Stimulated activated CD4-positive, alpha-beta T cell treated with anti-CD3 and anti-CD28 coated beads, Interleukin-1b, Interleukin-23, amount 100 ng/mL, for 1 hour (primary cell): Measurements from ENCODE around the gene OPN1MW.
A peak's percentile ranks its signal among the peaks of the same experiment; 100 is the strongest.
"Not testable (repeated sequence)": the region's sequence is repeated elsewhere in the genome, so short reads cannot be mapped to it uniquely, and the experiment has no call there.

Experiments used
- DNase-seq, 2 donors: peaks; one replicate each; pipeline ENCODE4 v3.0.0-alpha.2; 2020; ENCODE audit warnings: low read depth in 2 of 2

Gene OPN1MW

GRCh38 chrX:154182296-154182695 is at the start of gene OPN1MW:
Gene OPN1MW (plus strand): TSS chrX:154182596. CDS start chrX:154182678, 82 bp downstream.
- not testable (repeated sequence) for DNase-seq

GRCh38 chrX:154135458-154136229 is 46.8 kb upstream of the OPN1MW start:
- DNase-seq: no peak

DNA sequence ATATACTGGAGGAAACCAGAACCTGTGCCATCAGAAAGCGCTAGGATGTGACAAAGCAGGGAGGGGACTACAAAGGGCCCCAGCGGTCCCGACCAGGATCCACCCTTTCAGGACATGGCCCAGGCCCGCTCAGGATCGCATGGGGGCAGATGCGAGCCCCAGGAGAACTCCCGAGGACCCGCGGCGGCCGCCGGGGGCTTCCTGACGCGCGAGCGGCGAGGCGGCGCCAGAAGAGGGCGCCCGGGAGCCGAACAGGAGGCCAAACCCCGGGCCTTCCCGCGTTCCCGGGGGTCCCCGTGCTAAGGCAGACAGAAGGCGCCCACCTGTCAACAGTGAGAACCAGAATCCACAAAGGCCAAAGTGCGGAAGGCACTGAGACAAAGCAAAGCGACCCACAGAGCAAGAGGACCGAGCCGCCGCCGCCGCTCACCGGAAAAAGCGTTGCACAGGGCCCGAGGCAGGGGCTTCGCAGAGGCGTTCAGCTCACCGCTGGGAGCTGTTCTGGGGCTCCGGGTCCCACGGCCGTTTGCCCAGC is 45.7 kb upstream of the OPN1MW start:
- DNase-seq: peak; percentile 35 to 37

- DNase-seq: no peak
These were observed 43.5 kb upstream of the OPN1MW start for GRCh38 chrX:154138857-154139256.

GRCh38 chrX:154140206-154140605 is 42.2 kb upstream of the OPN1MW start:
- DNase-seq: no peak

- no peak for DNase-seq
These were observed 41.7 kb upstream of the OPN1MW start for GRCh38 chrX:154140742-154141141.

DNA sequence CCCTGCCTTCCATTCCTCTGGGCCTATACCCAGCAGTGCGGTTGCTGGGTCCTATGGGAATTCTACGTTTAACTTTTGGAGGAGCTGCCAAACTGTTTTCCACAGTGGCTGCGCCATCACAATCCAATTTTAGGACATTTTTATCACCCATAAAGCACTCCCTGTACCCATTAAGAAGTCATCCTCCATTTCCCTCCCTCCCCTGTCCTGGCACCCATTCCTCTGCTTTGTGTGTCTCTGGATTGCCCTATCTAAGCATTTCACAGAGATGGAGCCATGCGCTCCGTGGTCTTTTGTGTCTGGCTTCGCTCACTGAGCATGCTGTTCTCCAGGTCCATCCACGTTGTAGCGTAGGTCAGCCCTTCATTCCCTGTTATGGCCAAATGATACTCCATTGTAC is 40.0 kb upstream of the OPN1MW start:
- no peak for DNase-seq

DNA sequence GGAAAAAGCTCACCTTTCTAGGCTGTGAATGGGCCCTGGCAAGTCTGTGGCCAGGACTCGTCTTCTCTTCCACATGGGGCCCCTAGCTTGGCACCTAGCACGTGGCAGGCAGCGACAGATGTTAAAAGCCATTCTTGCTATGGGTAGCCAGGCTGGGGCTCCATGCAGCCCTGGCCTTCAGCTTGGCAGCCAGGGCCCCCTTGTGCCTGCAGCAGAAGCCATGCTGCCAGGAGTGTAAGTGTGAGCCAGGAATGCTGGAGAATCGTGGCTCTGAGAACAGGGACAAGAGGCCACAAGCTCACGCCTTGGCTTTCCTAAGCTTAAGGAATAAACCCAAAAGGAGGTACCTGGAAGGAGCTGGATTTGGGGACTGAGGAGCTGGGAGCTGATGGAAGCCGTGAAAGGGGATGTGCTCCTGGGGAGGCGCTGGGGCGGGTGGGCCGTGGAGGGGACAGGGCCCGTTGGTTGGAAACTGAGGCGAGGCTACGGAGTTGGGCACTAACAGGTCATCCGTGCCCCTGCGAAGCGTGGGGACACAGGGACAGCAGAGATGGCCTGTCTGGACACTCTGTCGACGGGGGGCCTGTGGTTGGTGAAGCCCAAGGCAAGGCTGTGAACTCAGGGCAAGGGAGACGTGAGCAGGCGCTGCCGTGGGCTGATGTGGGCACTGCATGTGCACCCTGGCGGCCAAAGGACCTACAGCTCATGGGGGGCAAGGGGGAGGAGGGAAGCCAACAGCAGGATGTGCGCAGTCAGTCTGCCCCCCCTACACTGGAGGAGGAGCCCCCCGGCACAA is 39.2 kb upstream of the OPN1MW start:
- DNase-seq: no peak

- DNase-seq: not testable (repeated sequence)
These were observed 38.4 kb upstream of the OPN1MW start, which contains the start of gene OPN1LW for GRCh38 chrX:154144010-154144409. Gene OPN1LW (plus strand): TSS chrX:154144243. CDS start chrX:154144284, 41 bp downstream.

- not testable (repeated sequence) for DNase-seq
These were observed 31.4 kb upstream of the OPN1MW start for GRCh38 chrX:154151030-154151429.

DNA sequence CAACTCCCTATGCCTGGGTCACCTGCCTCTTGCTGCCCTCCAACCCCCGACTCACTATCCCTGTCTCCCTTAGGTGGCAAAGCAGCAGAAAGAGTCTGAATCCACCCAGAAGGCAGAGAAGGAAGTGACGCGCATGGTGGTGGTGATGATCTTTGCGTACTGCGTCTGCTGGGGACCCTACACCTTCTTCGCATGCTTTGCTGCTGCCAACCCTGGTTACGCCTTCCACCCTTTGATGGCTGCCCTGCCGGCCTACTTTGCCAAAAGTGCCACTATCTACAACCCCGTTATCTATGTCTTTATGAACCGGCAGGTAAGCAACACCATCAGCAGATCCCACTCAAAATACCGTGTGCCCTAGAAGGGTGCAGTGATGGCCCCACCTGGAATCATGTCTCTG is 26.2 kb upstream of the OPN1MW start:
- DNase-seq: not testable (repeated sequence)

- not testable (repeated sequence) for DNase-seq
These were observed 25.2 kb upstream of the OPN1MW start for GRCh38 chrX:154157207-154157606.

DNA sequence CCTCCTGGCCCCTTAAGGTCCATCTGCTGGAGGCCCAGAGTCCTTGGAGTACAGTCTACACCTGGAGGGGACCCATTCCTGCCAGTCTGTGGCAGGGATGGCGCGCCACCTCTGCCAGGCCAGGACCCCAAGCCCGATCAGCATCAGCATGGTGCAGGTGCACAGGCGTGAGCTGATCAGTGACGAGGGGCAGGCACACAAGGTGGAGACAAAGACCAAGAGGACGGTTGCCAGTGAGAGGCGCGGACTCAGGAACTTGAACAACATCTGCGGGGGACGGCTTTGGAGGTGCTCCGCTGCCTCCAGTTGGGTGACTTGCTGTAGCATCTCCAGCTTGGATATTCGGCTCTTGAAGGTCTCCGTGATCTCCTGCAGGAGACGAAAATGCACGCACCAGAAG is 23.1 kb upstream of the OPN1MW start:
- DNase-seq: not testable (repeated sequence)

GRCh38 chrX:154164902-154165301 is 17.5 kb upstream of the OPN1MW start:
- DNase-seq: not testable (repeated sequence)

DNA sequence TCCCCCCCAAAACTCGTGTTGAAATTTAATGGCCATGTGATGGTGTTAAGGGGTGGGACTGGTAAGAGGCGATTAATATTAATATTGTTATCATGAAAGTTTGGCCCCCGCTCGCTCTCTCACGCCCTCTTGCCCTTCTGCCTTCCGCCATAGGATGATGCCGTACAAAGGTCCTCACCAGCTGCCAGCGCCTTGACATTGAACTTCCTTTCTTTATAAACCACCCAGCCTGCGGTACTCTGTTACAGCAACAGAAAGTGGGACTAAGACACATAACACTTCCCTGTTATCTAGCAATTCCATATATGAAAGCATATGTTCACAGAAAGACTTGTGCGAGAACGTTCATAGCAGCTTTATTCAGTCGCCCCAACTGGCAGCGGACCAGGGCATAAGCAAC is 14.0 kb upstream of the OPN1MW start:
- not testable (repeated sequence) for DNase-seq

GRCh38 chrX:154172535-154172943 is 9.9 kb upstream of the OPN1MW start:
- not testable (repeated sequence) for DNase-seq

DNA sequence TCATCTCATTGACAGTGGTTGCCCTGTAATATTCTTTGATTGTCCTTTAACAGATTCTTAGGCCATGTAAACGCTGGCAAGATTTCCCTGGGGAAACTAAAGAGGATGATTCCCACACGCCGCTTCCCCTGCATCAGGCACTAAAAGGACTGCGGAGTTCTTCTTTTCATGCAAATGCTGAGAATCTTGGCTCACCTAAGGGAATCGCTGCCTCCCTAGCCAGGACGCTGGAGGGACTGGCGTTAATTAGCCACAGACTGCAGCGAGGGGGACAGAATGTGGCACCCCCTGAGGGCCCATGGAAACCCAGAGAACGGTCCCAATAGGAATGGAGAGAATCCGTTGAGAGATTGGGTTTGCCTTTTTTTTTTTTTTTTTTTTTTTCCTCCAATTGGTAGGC is 8.0 kb upstream of the OPN1MW start:
- not testable (repeated sequence) for DNase-seq

DNA sequence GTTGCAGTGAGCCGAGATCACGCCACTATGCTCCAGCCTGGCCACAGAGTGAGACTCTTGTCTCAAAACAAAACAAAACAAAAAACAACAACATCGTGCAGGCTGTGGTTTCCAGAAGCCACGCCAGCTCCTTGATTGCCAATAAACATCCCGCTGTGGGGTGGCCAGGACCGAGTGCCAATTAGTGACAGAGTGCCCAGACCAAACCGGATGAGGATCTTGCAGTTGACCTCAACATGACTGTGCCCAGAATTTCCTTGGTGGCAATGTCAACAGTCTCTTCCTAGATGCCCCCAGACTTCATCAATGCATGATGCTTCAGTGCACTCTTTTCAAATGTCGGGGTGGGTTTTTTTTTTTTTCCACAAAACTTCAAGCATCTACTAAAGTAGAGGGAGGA is 1.4 kb downstream of the OPN1MW start:
- DNase-seq: not testable (repeated sequence)

DNA sequence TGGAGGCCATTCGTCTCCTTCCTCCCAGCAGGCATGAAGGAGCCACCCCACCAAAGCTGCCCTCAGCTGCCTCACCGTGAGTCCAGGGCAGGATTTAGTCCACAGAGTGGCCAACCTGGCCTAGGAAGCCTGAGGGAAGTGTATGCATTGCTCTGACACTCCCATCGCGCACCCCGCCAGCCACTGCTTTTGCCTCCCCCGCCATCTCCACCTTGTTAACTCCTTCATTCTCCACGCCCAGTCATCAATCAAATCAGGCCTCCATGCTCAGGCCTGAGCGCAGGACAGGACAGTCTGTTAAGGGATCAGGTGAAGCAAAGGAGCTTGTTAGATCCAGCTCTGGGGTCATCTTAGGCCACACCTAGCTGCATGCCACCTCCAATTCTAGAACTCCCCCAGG is 10.4 kb downstream of the OPN1MW start:
- not testable (repeated sequence) for DNase-seq

GRCh38 chrX:154194316-154194715 is 11.9 kb downstream of the OPN1MW start:
- not testable (repeated sequence) for DNase-seq

- DNase-seq: not testable (repeated sequence)
These were observed 14.1 kb downstream of the OPN1MW start for GRCh38 chrX:154196466-154196865.

DNA sequence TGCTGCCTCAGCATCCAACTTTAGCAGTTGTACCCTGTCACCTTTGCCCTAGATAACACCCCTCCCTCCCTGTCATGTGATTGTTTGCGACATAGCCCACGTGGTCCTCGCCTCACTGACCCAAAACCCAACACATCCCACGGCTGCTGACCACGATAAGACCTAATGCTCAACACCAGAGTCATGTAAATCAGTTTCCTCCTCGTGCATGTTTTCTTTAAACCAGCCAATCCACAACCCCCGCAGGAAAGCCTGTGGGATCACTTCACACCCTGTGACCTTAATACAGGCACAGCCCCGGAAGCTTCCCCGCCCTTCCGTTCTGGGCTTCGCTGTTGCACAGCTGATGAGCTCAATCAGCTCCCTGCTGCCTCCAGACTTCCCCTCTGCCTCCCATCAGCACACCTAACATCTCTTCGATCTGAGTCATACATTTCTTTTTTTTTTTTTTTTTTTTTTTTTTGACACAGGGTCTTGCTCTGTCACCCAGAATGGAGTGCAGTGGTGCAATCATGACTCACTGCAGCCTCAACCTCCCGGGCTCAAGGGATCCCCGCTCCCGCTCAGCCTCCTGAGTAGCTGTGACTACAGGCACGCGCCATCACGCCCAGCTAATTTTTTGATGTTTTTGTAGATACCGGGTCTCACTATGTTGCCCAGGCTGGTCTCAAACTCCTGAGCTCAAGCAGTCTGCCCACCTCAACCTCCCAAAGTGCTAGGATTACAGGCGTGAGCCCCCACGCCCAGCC is 27.4 kb downstream of the OPN1MW start:
- not testable (repeated sequence) for DNase-seq
